NB4 (cell line): ENCODE data around the gene ENPP6.

ENCODE experiments used
- DNase-seq: peaks from one replicate; pipeline ENCODE4 v3.0.0; 2010; ENCODE audit warnings: low read depth
- H3K4me3 ChIP-seq: one replicate; pipeline ENCODE4 v1.5.1; 2011; ENCODE audit warnings: mild to moderate bottlenecking, low read depth, low read length, moderate library complexity
- MYC ChIP-seq: IDR thresholded peaks from 2 replicates; pipeline ENCODE4 v1.6.1; 2011; ENCODE audit warnings: low read depth, low read length
- POLR2A ChIP-seq: IDR thresholded peaks from 2 replicates; pipeline ENCODE4 v1.6.1; 2011; ENCODE audit warnings: mild to moderate bottlenecking; ENCODE audit not compliant: insufficient read length; ENCODE audit errors: extremely low read depth
- TF ChIP-seq, protein P1 (sequence below): IDR thresholded peaks from one replicate; pipeline ENCODE4 v1.5.1; 2012; ENCODE audit warnings: low read depth, low read length
- TF ChIP-seq, protein P2 (sequence below): IDR thresholded peaks from 2 replicates; pipeline ENCODE4 v1.6.1; 2011; ENCODE audit warnings: low read depth, low read length

Gene ENPP6

DNA sequence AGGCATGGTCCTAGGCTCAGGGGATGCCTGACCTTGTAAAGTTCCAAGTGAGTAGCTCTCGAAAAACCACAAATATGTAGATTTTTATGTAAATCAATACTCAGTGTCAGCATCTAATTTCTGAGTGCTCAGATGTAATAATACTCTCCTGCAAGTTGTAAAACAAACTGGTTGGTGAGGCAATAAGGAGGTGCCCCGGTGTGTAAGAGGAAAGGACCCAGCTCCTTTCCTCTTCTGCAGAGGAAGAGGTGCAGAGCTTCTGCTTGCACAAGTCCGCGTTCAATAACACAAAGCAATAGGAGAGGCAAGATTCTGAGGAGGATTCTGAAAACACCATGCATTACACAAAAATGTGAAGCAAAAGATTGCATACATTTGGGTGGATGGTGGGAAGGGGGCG is 43.6 kb upstream of the ENPP6 start:
- no peak overlapping the region for H3K4me3 ChIP-seq
- TF ChIP-seq MYC (no peak), POLR2A (no peak)
- TF ChIP-seq, protein P1, sequence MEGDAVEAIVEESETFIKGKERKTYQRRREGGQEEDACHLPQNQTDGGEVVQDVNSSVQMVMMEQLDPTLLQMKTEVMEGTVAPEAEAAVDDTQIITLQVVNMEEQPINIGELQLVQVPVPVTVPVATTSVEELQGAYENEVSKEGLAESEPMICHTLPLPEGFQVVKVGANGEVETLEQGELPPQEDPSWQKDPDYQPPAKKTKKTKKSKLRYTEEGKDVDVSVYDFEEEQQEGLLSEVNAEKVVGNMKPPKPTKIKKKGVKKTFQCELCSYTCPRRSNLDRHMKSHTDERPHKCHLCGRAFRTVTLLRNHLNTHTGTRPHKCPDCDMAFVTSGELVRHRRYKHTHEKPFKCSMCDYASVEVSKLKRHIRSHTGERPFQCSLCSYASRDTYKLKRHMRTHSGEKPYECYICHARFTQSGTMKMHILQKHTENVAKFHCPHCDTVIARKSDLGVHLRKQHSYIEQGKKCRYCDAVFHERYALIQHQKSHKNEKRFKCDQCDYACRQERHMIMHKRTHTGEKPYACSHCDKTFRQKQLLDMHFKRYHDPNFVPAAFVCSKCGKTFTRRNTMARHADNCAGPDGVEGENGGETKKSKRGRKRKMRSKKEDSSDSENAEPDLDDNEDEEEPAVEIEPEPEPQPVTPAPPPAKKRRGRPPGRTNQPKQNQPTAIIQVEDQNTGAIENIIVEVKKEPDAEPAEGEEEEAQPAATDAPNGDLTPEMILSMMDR: no peak
- TF ChIP-seq, protein P2, sequence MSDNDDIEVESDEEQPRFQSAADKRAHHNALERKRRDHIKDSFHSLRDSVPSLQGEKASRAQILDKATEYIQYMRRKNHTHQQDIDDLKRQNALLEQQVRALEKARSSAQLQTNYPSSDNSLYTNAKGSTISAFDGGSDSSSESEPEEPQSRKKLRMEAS: no peak
- no peak for DNase-seq

DNA sequence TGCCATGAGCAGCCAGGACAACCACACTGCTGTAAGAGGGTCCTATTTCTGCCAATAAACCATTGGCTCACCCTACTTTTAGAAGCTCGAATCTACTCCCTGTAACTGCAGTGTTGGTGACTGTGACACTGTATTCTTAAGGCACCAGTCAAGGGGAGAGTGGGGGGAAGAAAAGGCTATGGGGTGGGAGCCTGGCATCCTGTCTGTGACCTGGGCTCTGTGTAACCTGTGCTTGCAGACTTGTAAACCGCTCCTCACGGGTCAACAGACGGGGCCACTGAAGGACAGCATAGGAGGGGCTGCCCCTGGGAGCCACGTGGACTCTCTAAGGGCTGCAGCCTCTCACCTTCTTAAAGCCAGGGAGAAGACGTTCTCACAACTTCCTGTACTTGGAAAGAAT is 42.2 kb upstream of the ENPP6 start:
- no peak overlapping the region for H3K4me3 ChIP-seq
- DNase-seq: no peak
- TF ChIP-seq, protein P2: no peak
- no peak for TF ChIP-seq POLR2A

DNA sequence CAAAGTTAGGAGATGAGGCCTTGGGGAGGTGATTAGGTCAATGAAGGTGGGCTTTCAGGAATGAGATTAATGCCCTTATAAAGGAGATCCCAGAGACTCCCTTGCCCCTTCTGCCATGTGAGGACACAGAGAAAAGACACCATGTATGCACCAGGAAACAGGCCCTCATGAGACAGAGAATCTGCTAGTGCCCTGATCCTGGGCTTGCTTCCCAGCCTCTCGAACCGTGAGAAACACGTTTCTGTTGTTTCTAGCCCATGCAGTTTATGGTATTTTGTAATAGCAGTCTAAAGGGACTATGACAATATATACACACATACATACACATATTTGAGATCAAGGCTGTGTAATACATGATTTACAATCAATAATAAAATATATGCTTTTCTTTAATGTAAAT is 41.4 kb upstream of the ENPP6 start:
- TF ChIP-seq MYC (no peak), POLR2A (no peak)
- TF ChIP-seq, protein P1: no peak
- TF ChIP-seq, protein P2: no peak
- no peak overlapping the region for H3K4me3 ChIP-seq
- DNase-seq: no peak

DNA sequence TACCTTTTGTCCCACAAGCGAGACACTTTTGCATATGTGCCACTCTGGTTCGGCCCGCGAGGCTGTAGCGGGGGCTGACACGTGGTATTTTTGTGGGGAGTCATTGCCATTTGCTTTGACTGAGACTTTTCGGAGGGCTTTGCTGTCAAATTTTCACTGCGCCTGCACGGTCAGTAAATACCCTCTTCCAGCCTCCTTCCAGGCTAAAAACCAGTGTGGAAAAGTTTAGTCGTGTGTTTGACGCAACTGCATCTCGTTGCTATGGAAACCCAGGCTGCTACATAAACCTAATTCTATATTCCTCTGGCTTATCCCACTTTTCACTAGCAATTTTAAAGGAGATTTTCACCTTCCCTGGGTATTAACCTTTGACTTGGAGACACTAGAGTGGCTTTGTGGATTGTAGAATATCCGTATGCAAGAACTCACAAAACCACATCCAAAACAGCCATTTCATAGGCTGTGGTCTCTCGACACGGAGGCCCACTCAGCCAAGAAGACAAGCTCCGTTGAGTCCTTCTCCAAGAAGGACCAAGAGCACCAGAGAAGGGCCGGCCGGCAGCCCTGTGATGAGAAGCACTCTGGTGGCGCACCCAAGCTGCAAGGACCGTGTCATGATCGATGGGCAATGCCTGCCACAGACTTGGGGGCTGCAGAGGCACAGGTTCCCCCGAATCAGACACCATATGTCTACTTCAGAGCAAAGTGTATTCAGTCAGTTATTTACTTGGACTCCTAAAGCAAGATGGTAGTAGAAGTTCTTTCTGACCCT is 38.4 kb upstream of the ENPP6 start:
- no peak for DNase-seq
- TF ChIP-seq, protein P2: no peak
- TF ChIP-seq, protein P1: no peak
- TF ChIP-seq MYC: no peak
- TF ChIP-seq POLR2A: no peak
- no peak overlapping the region for H3K4me3 ChIP-seq

DNA sequence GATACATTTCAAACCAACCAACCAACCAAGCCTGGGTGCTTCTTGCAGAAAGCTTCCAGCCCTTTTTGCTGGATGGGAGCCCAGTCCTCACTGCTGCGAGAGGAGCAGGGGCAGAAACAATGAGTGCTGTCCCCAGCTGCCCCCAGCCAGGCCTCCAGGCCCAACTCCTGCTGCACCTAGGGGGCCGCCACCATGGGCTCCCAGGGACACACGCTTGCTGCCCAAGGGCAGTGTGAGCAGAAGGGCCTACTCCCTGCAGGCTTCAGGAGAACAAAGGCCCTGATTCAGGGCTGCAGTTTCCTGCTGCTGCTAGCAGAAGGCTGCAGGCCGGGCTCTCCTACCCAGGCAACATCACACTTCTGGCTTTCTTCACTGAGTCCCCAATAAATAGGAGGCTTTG is 37.7 kb upstream of the ENPP6 start:
- H3K4me3 ChIP-seq: no peak overlapping the region
- no peak for DNase-seq
- TF ChIP-seq, protein P1: no peak
- TF ChIP-seq MYC: no peak
- TF ChIP-seq, protein P2: no peak
- no peak for TF ChIP-seq POLR2A

DNA sequence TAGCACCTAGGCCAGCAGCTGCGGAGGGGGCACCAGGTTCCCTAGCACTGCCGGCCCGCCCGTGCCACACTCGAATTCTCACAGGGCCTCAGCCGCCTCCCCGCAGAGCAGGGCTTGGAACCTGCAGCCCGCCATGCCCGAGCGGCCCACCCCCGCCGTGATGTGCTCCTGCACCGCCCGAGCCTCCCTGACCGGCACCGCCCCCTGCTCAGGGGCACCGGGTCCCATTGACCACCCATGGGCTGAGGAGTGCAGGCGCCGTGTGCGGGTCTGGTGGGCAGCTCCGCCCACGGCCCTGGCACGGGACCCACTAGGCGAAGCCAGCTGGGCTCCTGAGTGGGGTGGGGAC is 35.4 kb upstream of the ENPP6 start:
- DNase-seq: no peak
- TF ChIP-seq POLR2A (no peak), MYC (no peak)
- TF ChIP-seq, protein P2: no peak
- TF ChIP-seq, protein P1: no peak
- H3K4me3 ChIP-seq: no peak overlapping the region
